OCI-LY3 (cell line): ENCODE data around the gene THBS2.
"Not testable (repeated sequence)": the region's sequence is repeated elsewhere in the genome, so short reads cannot be mapped to it uniquely, and the experiment has no call there.

ENCODE experiments used
- H2AFZ ChIP-seq: fragments of 200-600, 300-600 bp; shearing (Covaris generic); 2 replicates; pipeline ENCODE4 v1.6.0; 2014; ENCODE audit warnings: antibody characterized with exemption, low read depth, low read length
- H3K27ac ChIP-seq: fragments of 200-600, 300-600 bp; sonication (generic); 2 replicates; pipeline ENCODE4 v1.5.1; 2014; ENCODE audit warnings: mild to moderate bottlenecking, low read length, moderate library complexity, mixed read lengths
- H3K27me3 ChIP-seq: fragments of 200-600, 300-600 bp; sonication (generic); 2 replicates; pipeline ENCODE4 v1.6.1; 2014; ENCODE audit warnings: low read depth, low read length, mixed read lengths
- H3K36me3 ChIP-seq: fragments of 200-600, 300-600 bp; sonication (generic); replicated peaks from 2 replicates; pipeline ENCODE3; 2014; ENCODE audit warnings: low read depth, low read length, mixed read lengths
- H3K4me1 ChIP-seq: fragments of 300-600, 200-600 bp; sonication (generic); 2 replicates; pipeline ENCODE4 v1.6.1; 2014; ENCODE audit warnings: low read length, mixed read lengths
- H3K4me2 ChIP-seq: fragments of 200-600, 300-600 bp; sonication (generic); 2 replicates; pipeline ENCODE4 v1.6.1; 2014; ENCODE audit warnings: low read length, mixed read lengths
- H3K4me3 ChIP-seq: fragments of 300-600, 200-600 bp; sonication (generic); 2 replicates; pipeline ENCODE4 v1.5.1; 2014; ENCODE audit warnings: antibody characterized with exemption, mild to moderate bottlenecking, low read length, moderate library complexity
- H3K79me2 ChIP-seq: fragments of 300-600, 200-600 bp; shearing (Covaris generic); 2 replicates; pipeline ENCODE4 v1.6.1; 2014; ENCODE audit warnings: mild to moderate bottlenecking, low read length, mixed read lengths
- H3K9ac ChIP-seq: fragments of 300-600, 200-600 bp; shearing (Covaris generic); 2 replicates; pipeline ENCODE4 v1.6.0; 2014; ENCODE audit warnings: mild to moderate bottlenecking, low read length, moderate library complexity
- H3K9me3 ChIP-seq: fragments of 200-600, 300-600 bp; shearing (Covaris generic); 2 replicates; pipeline ENCODE4 v1.6.1; 2014; ENCODE audit warnings: low read length, mixed read lengths; ENCODE audit not compliant: insufficient read depth
- H4K20me1 ChIP-seq: fragments of 200-600, 300-600 bp; sonication (generic); 2 replicates; pipeline ENCODE4 v1.6.1; 2016; ENCODE audit warnings: low read length, mixed read lengths; ENCODE audit not compliant: insufficient read depth
- EZH2phosphoT487 ChIP-seq: fragments of 200-600 bp; shearing (Covaris generic); IDR thresholded peaks from 2 replicates; pipeline ENCODE4 v1.6.1; 2018; ENCODE audit warnings: antibody characterized with exemption, mixed run types, low read depth
- TF ChIP-seq, protein P1 (sequence below): fragments of 200-600, 300-600 bp; sonication (generic); IDR thresholded peaks from 2 replicates; pipeline ENCODE4 v1.5.1; 2014; ENCODE audit warnings: antibody characterized with exemption, low read length, low read depth

THBS2 gene

DNA sequence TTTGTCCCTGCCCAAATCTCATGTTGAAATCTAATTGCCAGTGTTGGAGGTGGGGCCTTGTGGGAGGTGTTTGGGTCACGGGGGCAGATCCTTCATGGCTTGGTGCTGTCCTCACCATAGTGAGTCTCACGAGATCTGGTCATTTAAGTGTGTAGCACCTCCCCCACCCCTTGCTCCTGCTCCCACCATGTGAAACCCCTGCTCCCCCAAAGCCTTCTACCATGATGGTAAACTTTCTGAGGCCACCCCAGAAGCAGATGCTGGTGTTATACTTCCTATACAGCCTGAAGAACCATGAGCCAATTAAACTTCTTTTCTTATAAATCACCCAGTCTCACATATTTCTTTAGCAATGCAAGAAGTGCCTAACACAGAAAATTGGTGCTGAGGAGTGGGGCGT lies 19.9 kb upstream of the THBS2 start:
- Histone ChIP-seq H3K27me3 (no peaks in the 10 kb centered on the region), H3K27ac (no peak overlapping the region), H3K9me3 (no peaks in the 10 kb centered on the region), H3K4me3 (no peak overlapping the region), H3K4me1 (no peaks in the 10 kb centered on the region), H2AFZ (no peak overlapping the region), H3K36me3 (no peaks in the 10 kb centered on the region), H3K4me2 (no peak overlapping the region), H3K79me2 (no peaks in the 10 kb centered on the region), H4K20me1 (no peaks in the 10 kb centered on the region), H3K9ac (no peak overlapping the region)
- TF ChIP-seq, protein P1, sequence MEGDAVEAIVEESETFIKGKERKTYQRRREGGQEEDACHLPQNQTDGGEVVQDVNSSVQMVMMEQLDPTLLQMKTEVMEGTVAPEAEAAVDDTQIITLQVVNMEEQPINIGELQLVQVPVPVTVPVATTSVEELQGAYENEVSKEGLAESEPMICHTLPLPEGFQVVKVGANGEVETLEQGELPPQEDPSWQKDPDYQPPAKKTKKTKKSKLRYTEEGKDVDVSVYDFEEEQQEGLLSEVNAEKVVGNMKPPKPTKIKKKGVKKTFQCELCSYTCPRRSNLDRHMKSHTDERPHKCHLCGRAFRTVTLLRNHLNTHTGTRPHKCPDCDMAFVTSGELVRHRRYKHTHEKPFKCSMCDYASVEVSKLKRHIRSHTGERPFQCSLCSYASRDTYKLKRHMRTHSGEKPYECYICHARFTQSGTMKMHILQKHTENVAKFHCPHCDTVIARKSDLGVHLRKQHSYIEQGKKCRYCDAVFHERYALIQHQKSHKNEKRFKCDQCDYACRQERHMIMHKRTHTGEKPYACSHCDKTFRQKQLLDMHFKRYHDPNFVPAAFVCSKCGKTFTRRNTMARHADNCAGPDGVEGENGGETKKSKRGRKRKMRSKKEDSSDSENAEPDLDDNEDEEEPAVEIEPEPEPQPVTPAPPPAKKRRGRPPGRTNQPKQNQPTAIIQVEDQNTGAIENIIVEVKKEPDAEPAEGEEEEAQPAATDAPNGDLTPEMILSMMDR = no peak
- no peak for TF ChIP-seq EZH2phosphoT487

DNA sequence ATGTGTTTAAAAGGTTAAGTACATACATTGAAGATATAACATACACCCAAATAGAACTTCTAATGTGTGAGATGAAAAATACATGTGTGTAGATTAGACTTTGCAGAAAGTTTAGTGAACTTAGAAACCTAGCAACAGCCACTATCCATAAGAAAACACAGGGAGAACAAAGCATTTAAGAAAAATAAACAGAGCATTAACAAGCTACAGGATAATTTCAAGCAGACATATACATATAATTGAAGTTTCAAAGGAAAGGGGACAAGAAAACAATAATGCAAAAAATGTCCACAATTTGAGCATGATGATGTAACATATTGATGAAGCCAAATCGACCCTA lies 18.2 kb upstream of the THBS2 start:
- no peak overlapping the region for H3K27ac ChIP-seq
- no peak overlapping the region for H2AFZ ChIP-seq
- H3K4me1 ChIP-seq = no peaks in the 10 kb centered on the region
- no peak for TF ChIP-seq EZH2phosphoT487
- TF ChIP-seq, protein P1 = no peak
- H4K20me1 ChIP-seq = no peaks in the 10 kb centered on the region
- no peaks in the 10 kb centered on the region for H3K79me2 ChIP-seq
- no peak overlapping the region for H3K4me3 ChIP-seq
- H3K9me3 ChIP-seq = no peaks in the 10 kb centered on the region
- H3K9ac ChIP-seq = no peak overlapping the region
- H3K4me2 ChIP-seq = no peak overlapping the region
- H3K36me3 ChIP-seq = no peaks in the 10 kb centered on the region
- H3K27me3 ChIP-seq = no peaks in the 10 kb centered on the region

DNA sequence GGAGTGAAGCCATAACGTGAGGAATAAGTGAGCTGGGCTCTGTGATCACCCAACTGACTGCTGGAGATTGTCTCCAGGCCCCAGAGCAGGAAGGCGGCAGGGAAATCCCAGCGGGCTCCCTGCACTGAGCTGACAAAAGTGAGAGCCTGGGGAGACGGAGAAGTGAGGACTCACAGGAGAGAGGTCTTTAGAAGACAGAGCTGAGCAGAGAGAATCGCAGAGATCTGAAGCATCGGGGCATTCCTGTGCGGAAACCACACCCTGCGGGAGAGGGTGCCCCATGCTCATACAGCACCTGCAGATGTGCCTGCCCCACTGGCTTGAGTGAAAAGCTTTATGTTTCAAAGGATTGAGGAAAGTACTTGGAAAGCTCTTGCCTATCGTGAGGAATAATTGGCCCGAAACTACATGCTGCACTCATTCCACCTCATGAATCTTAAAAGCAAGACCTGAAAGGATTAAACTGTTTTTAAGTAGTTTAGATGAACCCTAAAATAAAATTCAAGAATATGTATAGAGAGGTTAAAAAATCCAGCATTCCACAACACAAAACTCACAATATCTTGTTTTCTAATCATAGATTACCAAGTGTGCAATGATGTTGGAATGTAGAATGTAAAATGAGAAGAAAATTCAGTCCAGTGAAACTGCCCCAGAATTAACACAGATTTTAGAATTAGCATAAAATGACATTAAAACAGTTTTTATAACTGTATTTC lies 17.7 kb upstream of the THBS2 start:
- H3K27ac ChIP-seq = no peak overlapping the region
- no peak overlapping the region for H3K4me3 ChIP-seq
- no peaks in the 10 kb centered on the region for H3K27me3 ChIP-seq
- H2AFZ ChIP-seq = no peak overlapping the region
- H3K9ac ChIP-seq = no peak overlapping the region
- H3K9me3 ChIP-seq = no peaks in the 10 kb centered on the region
- no peak for TF ChIP-seq EZH2phosphoT487
- TF ChIP-seq, protein P1 = no peak
- H3K4me2 ChIP-seq = no peak overlapping the region
- H3K4me1 ChIP-seq = no peaks in the 10 kb centered on the region
- H3K79me2 ChIP-seq = no peaks in the 10 kb centered on the region
- H3K36me3 ChIP-seq = no peaks in the 10 kb centered on the region
- H4K20me1 ChIP-seq = no peaks in the 10 kb centered on the region

DNA sequence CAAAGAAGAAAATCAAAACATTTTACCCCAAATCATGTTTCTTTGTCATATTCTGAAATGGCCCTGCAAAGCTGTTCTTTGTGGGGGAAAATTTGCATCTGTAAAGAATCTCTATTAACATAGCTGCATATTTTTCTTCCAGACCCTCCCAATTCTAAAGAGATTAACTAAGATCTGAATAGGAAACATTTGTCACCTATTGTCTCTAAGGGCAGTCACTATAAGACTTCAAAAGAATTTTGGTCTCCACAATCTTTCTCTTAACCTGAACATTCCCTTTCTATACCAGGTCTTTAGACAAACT lies 16.4 kb upstream of the THBS2 start:
- H3K4me3 ChIP-seq, H3K4me2 ChIP-seq, H3K4me1 ChIP-seq, H3K36me3 ChIP-seq, H4K20me1 ChIP-seq, H3K79me2 ChIP-seq, H2AFZ ChIP-seq, H3K9ac ChIP-seq, H3K27ac ChIP-seq, H3K9me3 ChIP-seq, H3K27me3 ChIP-seq: not testable (repeated sequence)
